Panc1 (cell line): Measurements from ENCODE around the gene BABAM2.

ENCODE experiments used
- POLR2AphosphoS5 ChIP-seq: IDR thresholded peaks from 2 replicates; pipeline ENCODE4 v1.6.1; 2012; ENCODE audit warnings: mild to moderate bottlenecking, low read depth, low read length, moderate library complexity
- TCF7L2 ChIP-seq: IDR thresholded peaks from 2 replicates; pipeline ENCODE4 v1.6.1; 2011; ENCODE audit warnings: mild to moderate bottlenecking, low read depth, low read length, inconsistent platforms
- TF ChIP-seq, protein P1 (sequence below): fragments of 450-650 bp; IDR thresholded peaks from 2 replicates; pipeline ENCODE4 v1.5.1; 2017; ENCODE audit warnings: mild to moderate bottlenecking
- TF ChIP-seq, protein P2 (sequence below), 2 experiments: IDR thresholded peaks; 2 replicates each; pipeline ENCODE4 v1.6.1; 2011 to 2012; ENCODE audit warnings: low read depth in 2 of 2, control low read depth in 1 of 2, low read length in 1 of 2, mild to moderate bottlenecking in 1 of 2, moderate library complexity in 1 of 2; ENCODE audit not compliant: insufficient read depth in 1 of 2

DNA sequence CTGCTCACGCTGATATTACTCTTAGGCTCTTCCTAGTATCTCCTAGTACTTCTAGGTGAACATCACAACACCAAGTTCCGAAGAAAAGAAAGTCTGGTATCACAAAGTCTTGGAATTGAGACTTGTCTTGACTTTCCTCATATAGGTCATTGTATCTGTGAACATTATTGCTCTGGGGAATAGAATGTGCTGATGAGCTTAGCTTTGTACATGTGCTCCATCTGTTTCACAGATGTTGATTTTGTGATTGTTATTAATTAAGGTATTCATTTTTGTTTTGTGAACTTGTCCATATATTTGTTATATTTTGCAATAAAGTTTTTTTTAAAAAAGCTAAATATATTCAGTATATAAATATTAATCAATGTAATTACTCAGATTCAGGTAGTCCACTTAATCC, 111.7 kb downstream of the BABAM2 start:
- no peak for TF ChIP-seq POLR2AphosphoS5
- TF ChIP-seq, protein P1, sequence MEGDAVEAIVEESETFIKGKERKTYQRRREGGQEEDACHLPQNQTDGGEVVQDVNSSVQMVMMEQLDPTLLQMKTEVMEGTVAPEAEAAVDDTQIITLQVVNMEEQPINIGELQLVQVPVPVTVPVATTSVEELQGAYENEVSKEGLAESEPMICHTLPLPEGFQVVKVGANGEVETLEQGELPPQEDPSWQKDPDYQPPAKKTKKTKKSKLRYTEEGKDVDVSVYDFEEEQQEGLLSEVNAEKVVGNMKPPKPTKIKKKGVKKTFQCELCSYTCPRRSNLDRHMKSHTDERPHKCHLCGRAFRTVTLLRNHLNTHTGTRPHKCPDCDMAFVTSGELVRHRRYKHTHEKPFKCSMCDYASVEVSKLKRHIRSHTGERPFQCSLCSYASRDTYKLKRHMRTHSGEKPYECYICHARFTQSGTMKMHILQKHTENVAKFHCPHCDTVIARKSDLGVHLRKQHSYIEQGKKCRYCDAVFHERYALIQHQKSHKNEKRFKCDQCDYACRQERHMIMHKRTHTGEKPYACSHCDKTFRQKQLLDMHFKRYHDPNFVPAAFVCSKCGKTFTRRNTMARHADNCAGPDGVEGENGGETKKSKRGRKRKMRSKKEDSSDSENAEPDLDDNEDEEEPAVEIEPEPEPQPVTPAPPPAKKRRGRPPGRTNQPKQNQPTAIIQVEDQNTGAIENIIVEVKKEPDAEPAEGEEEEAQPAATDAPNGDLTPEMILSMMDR: no peak
- TF ChIP-seq, protein P2, sequence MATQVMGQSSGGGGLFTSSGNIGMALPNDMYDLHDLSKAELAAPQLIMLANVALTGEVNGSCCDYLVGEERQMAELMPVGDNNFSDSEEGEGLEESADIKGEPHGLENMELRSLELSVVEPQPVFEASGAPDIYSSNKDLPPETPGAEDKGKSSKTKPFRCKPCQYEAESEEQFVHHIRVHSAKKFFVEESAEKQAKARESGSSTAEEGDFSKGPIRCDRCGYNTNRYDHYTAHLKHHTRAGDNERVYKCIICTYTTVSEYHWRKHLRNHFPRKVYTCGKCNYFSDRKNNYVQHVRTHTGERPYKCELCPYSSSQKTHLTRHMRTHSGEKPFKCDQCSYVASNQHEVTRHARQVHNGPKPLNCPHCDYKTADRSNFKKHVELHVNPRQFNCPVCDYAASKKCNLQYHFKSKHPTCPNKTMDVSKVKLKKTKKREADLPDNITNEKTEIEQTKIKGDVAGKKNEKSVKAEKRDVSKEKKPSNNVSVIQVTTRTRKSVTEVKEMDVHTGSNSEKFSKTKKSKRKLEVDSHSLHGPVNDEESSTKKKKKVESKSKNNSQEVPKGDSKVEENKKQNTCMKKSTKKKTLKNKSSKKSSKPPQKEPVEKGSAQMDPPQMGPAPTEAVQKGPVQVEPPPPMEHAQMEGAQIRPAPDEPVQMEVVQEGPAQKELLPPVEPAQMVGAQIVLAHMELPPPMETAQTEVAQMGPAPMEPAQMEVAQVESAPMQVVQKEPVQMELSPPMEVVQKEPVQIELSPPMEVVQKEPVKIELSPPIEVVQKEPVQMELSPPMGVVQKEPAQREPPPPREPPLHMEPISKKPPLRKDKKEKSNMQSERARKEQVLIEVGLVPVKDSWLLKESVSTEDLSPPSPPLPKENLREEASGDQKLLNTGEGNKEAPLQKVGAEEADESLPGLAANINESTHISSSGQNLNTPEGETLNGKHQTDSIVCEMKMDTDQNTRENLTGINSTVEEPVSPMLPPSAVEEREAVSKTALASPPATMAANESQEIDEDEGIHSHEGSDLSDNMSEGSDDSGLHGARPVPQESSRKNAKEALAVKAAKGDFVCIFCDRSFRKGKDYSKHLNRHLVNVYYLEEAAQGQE (IDR thresholded peaks at IDR 0.05; ENCODE audit: insufficient read depth in 1 of 2, low read depth in 2 of 2, low read length in 1 of 2): no peak
- no peak for TF ChIP-seq TCF7L2
